Endothelial cell of umbilical vein (primary cell): ENCODE results near the gene LAMB4. TPM values are rescaled to one million over a fixed set of nuclear protein-coding genes. Genes with fewer than 3 reads are reported as not detected.

Source experiments
- BruUV-seq: library from RNA; stranded (reverse); fragments of 400-500 nt; replicated peaks from 2 replicates; lab custom pipeline; 2021; lab: Mats Ljungman, UMichigan
- CTCF ChIA-PET: fragments of 300-600, 350-600 bp; sonication (Branson Sonifier 250); formaldehyde crosslinking; loops from one replicate; lab custom pipeline; 2021; ENCODE audit warnings: antibody characterized with exemption, inconsistent platforms; lab: Charles Lee
- POLR2A ChIA-PET: fragments of 300-600, 350-600 bp; sonication (Branson Sonifier 250); formaldehyde crosslinking; loops from one replicate; lab custom pipeline; 2021; ENCODE audit warnings: antibody characterized with exemption, inconsistent platforms; lab: Charles Lee
- DNase-seq: peaks from one replicate; pipeline ENCODE4 v3.0.0-alpha.2; 2011; ENCODE audit warnings: low read depth, low spot score
- FAIRE-seq: peaks from 2 replicates; lab custom pipeline; 2011; peaks lifted over from hg19 to GRCh38; lab: Jason Lieb, UNC
- H2AFZ ChIP-seq: 2 replicates; pipeline ENCODE4 v1.6.0; 2012; ENCODE audit warnings: low read depth, low read length, control low read depth, inconsistent platforms
- H3K27ac ChIP-seq: 2 replicates; pipeline ENCODE4 v1.5.1; 2011; ENCODE audit warnings: low read depth, mild to moderate bottlenecking, control low read depth, low read length, moderate library complexity; ENCODE audit not compliant: insufficient read depth
- H3K27me3 ChIP-seq, 2 experiments: 2 replicates each; pipeline versions ENCODE4 v1.6.0 to v1.6.1; 2011; ENCODE audit warnings: low read length in 2 of 2, mixed read lengths in 1 of 2; ENCODE audit not compliant: control insufficient read depth in 2 of 2, insufficient read depth in 2 of 2
- H3K36me3 ChIP-seq, 2 experiments: 2 replicates in 1 of 2; 3 replicates in 1 of 2; pipeline ENCODE4 v1.5.1; 2011; ENCODE audit warnings: low read length in 2 of 2, mild to moderate bottlenecking in 1 of 2, moderate library complexity in 1 of 2; ENCODE audit not compliant: control insufficient read depth in 2 of 2, insufficient read depth in 2 of 2; ENCODE audit errors: extremely low read depth in 1 of 2
- H3K4me1 ChIP-seq: 3 replicates; pipeline ENCODE4 v1.5.1; 2011; ENCODE audit warnings: mild to moderate bottlenecking, low read length; ENCODE audit not compliant: control insufficient read depth, insufficient read depth; ENCODE audit errors: extremely low read depth
- H3K4me2 ChIP-seq: 2 replicates; pipeline ENCODE4 v1.6.1; 2011; ENCODE audit warnings: low read length, control low read depth, mixed read lengths; ENCODE audit not compliant: insufficient read depth
- H3K4me3 ChIP-seq, 3 experiments: fragments of 200-600 bp in 1 of 3; sonication (generic), shearing (Covaris generic) in 1 of 3; replicated peaks in 1 of 3; 2 replicates each; pipeline ENCODE4 v1.5.1; 2011 to 2016; ENCODE audit warnings: control low read depth in 3 of 3, low read length in 3 of 3, mild to moderate bottlenecking in 2 of 3, inconsistent platforms in 1 of 3, low read depth in 1 of 3, moderate library complexity in 1 of 3; ENCODE audit not compliant: insufficient read depth in 1 of 3
- H3K79me2 ChIP-seq: 2 replicates; pipeline ENCODE4 v1.6.0; 2012; ENCODE audit warnings: low read length, inconsistent platforms; ENCODE audit not compliant: control insufficient read depth, insufficient read depth
- H3K9ac ChIP-seq: replicated peaks from 2 replicates; pipeline ENCODE3; 2011; ENCODE audit warnings: low read length, control low read depth; ENCODE audit not compliant: insufficient read depth; ENCODE audit errors: extremely low read depth
- H3K9me1 ChIP-seq: replicated peaks from 3 replicates; pipeline ENCODE4 v1.6.0; 2011; ENCODE audit warnings: mild to moderate bottlenecking, low read length; ENCODE audit not compliant: control insufficient read depth, insufficient read depth; ENCODE audit errors: extremely low read depth
- H3K9me3 ChIP-seq: replicated peaks from 2 replicates; pipeline ENCODE4 v1.5.1; 2012; ENCODE audit warnings: low read length, inconsistent platforms; ENCODE audit not compliant: control insufficient read depth, insufficient read depth
- H4K20me1 ChIP-seq: replicated peaks from 2 replicates; pipeline ENCODE3; 2011; ENCODE audit warnings: mild to moderate bottlenecking, low read length; ENCODE audit not compliant: control insufficient read depth, insufficient read depth; ENCODE audit errors: extremely low read depth
- EZH2 ChIP-seq: IDR thresholded peaks from 2 replicates; pipeline ENCODE4 v1.6.1; 2012; ENCODE audit warnings: borderline replicate concordance, low read depth, mild to moderate bottlenecking, moderate library complexity, low read length, inconsistent platforms; ENCODE audit not compliant: severe bottlenecking
- FOS ChIP-seq: IDR thresholded peaks from 2 replicates; pipeline ENCODE4 v1.6.1; 2011; ENCODE audit warnings: mild to moderate bottlenecking, low read length, moderate library complexity, borderline replicate concordance; ENCODE audit not compliant: insufficient read depth
- GATA2 ChIP-seq: IDR thresholded peaks from 2 replicates; pipeline ENCODE4 v1.7.0; 2011; ENCODE audit warnings: low read depth, mild to moderate bottlenecking, moderate library complexity, mixed read lengths, low read length; ENCODE audit not compliant: insufficient read length, insufficient read depth
- JUN ChIP-seq: IDR thresholded peaks from 2 replicates; pipeline ENCODE4 v1.6.1; 2011; ENCODE audit warnings: borderline replicate concordance, low read depth; ENCODE audit not compliant: insufficient read length, insufficient read depth
- MYC ChIP-seq: IDR thresholded peaks from one replicate; pipeline ENCODE4 v1.6.1; 2011; ENCODE audit warnings: mild to moderate bottlenecking, low read depth, low read length
- POLR2A ChIP-seq: IDR thresholded peaks from 2 replicates; pipeline ENCODE4 v1.6.1; 2012; ENCODE audit warnings: low read depth, mild to moderate bottlenecking, control low read depth, low read length
- POLR2AphosphoS5 ChIP-seq: IDR thresholded peaks from 2 replicates; pipeline ENCODE4 v1.6.1; 2012; ENCODE audit warnings: low read depth, mild to moderate bottlenecking, control low read depth, low read length, moderate library complexity; ENCODE audit not compliant: insufficient read depth
- dilution Hi-C: fragments of 300-500 bp; cut with MboI; formaldehyde crosslinking; loops from one replicate; pipeline ENCODE4 v1.15.0; 2019; ENCODE audit warnings: low sequenced_read_pairs; ENCODE audit not compliant: extremely low pct_ligation_motif_present
- intact Hi-C: fragments of 100-400 bp; cut with micrococcal nuclease; formaldehyde crosslinking; loops from one replicate; pipeline ENCODE4 v1.10.0; 2022
- polyA plus RNA-seq, 4 experiments: library from polyadenylated mRNA; depleted of rRNA in 3 of 4; stranded (reverse) in 3 of 4; unstranded in 1 of 4; fragments of >200 nt; gene quantifications; 2 replicates each; pipeline versions ENCODE4 v1.2.1 to v1.2.3, GENCODE V29; 2011 to 2012; ENCODE audit warnings: missing spikeins in 1 of 4
- total RNA-seq: library from RNA; stranded (reverse); gene quantifications from 2 replicates; pipeline ENCODE4 v1.2.3, GENCODE V29; 2021
- TF ChIP-seq, protein P1 (sequence below), 2 donors: IDR thresholded peaks; 1 replicate in 1 of 2; 2 replicates in 1 of 2; pipeline ENCODE4 v1.5.1; 2011; ENCODE audit warnings: low read length in 2 of 2, mild to moderate bottlenecking in 2 of 2, moderate library complexity in 2 of 2, control low read depth in 1 of 2, inconsistent platforms in 1 of 2, low read depth in 1 of 2; ENCODE audit not compliant: insufficient read depth in 1 of 2; ENCODE audit errors: extremely low read depth in 1 of 2
- TF ChIP-seq, protein P2 (sequence below): IDR thresholded peaks from 2 replicates; pipeline ENCODE4 v1.6.1; 2011; ENCODE audit not compliant: insufficient read depth, insufficient read length

LAMB4 gene
- total and polyA plus RNA-seq, 2 donors (not counting 3 experiments of a cell fraction or from before 2014, with no cell fraction given): 0.15 to 0.20 TPM

- H3K9me1 ChIP-seq: no peaks in the 10 kb centered on the region
- H3K36me3 ChIP-seq: no peaks in the 10 kb centered on the region
- H3K27me3 ChIP-seq: no peaks in the 10 kb centered on the region
- DNase-seq (peak; percentile 45), FAIRE-seq (no peak)
- intact Hi-C loops: no loop called here
- CTCF ChIA-PET: interaction anchor here (1.3 kb wide), 1 partner anchor 34 kb away, joined by 3 read pairs; no protein-coding TSS in a partner anchor
- no peak overlapping the region for H3K4me2 ChIP-seq
- dilution Hi-C loops: no loop called here
- POLR2A ChIA-PET: no interaction called here
- no TSS peak for BruUV-seq
- TF ChIP-seq, protein P1, sequence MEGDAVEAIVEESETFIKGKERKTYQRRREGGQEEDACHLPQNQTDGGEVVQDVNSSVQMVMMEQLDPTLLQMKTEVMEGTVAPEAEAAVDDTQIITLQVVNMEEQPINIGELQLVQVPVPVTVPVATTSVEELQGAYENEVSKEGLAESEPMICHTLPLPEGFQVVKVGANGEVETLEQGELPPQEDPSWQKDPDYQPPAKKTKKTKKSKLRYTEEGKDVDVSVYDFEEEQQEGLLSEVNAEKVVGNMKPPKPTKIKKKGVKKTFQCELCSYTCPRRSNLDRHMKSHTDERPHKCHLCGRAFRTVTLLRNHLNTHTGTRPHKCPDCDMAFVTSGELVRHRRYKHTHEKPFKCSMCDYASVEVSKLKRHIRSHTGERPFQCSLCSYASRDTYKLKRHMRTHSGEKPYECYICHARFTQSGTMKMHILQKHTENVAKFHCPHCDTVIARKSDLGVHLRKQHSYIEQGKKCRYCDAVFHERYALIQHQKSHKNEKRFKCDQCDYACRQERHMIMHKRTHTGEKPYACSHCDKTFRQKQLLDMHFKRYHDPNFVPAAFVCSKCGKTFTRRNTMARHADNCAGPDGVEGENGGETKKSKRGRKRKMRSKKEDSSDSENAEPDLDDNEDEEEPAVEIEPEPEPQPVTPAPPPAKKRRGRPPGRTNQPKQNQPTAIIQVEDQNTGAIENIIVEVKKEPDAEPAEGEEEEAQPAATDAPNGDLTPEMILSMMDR (IDR thresholded peaks at IDR 0.05; ENCODE audit: extremely low read depth in 1 of 2, insufficient read depth in 1 of 2, low read depth in 1 of 2, low read length in 2 of 2): no peak
- TF ChIP-seq MYC (no peak), JUN (no peak), FOS (no peak), EZH2 (no peak), POLR2A (no peak), GATA2 (no peak), POLR2AphosphoS5 (no peak)
- TF ChIP-seq, protein P2, sequence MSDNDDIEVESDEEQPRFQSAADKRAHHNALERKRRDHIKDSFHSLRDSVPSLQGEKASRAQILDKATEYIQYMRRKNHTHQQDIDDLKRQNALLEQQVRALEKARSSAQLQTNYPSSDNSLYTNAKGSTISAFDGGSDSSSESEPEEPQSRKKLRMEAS: no peak
- H2AFZ ChIP-seq: peak overlapping the region; percentile 64
- H3K9ac ChIP-seq: no peak overlapping the region
- H3K4me3 ChIP-seq: no peak overlapping the region
- no peaks in the 10 kb centered on the region for H3K79me2 ChIP-seq
- H3K27ac ChIP-seq: no peak overlapping the region
- H3K9me3 ChIP-seq: no peaks in the 10 kb centered on the region
- H4K20me1 ChIP-seq: no peaks in the 10 kb centered on the region
- peaks cover 7% of the 10 kb centered on the region for H3K4me1 ChIP-seq
Measured at GRCh38 chr7:108045154-108045553, 85.0 kb downstream of the LAMB4 start.
